Activated CD4-positive, alpha-beta T cell treated with anti-CD3 and anti-CD28 coated beads, Interleukin-2, amount 50 U/mL, for 4 hours (primary cell): ENCODE measurements around the gene MYH2.
"Not testable (repeated sequence)": the region's sequence is repeated elsewhere in the genome, so short reads cannot be mapped to it uniquely, and the experiment has no call there.

Source experiments
- DNase-seq, 2 experiments: peaks; one replicate each; pipeline ENCODE4 v3.0.0-alpha.2; 2020

MYH2 gene

GRCh38 chr17:10549096-10549842 is at the start of gene MYH2:
TSS of gene MYH2 (minus strand) at chr17:10549658. CDS start at chr17:10547920, 1,738 bp downstream.
- DNase-seq = no peak

GRCh38 chr17:10598621-10599020 is 49.2 kb upstream of the MYH2 start:
- DNase-seq = no peak

GRCh38 chr17:10589553-10590145 is 40.2 kb upstream of the MYH2 start:
- DNase-seq = no peak

GRCh38 chr17:10585529-10585928 is 36.1 kb upstream of the MYH2 start:
- DNase-seq = no peak

- DNase-seq = no peak
These were observed 34.4 kb upstream of the MYH2 start for GRCh38 chr17:10583834-10584233.

- DNase-seq = no peak
These were observed 29.8 kb upstream of the MYH2 start for GRCh38 chr17:10579270-10579669.

GRCh38 chr17:10574324-10574723 is 24.9 kb upstream of the MYH2 start:
- no peak for DNase-seq

- DNase-seq = no peak
These were observed 14.7 kb upstream of the MYH2 start for GRCh38 chr17:10563991-10564660.

- no peak for DNase-seq
These were observed 8.6 kb upstream of the MYH2 start for GRCh38 chr17:10558049-10558448.

- no peak for DNase-seq
These were observed 8.0 kb upstream of the MYH2 start for GRCh38 chr17:10557422-10557821.

GRCh38 chr17:10556301-10557005 is 7.0 kb upstream of the MYH2 start:
- no peak for DNase-seq

- DNase-seq = no peak
These were observed 556 bp upstream of the MYH2 start for GRCh38 chr17:10550014-10550413.

GRCh38 chr17:10547351-10547750 is 2.1 kb downstream of the MYH2 start:
- DNase-seq = no peak

GRCh38 chr17:10543486-10543885 is 6.0 kb downstream of the MYH2 start:
- not testable (repeated sequence) for DNase-seq

- DNase-seq = not testable (repeated sequence)
These were observed 8.3 kb downstream of the MYH2 start for GRCh38 chr17:10541179-10541578.

- DNase-seq = no peak
These were observed 17.4 kb downstream of the MYH2 start for GRCh38 chr17:10532026-10532425.

GRCh38 chr17:10527419-10527818 is 22.0 kb downstream of the MYH2 start:
- DNase-seq = no peak

- no peak for DNase-seq
These were observed 22.9 kb downstream of the MYH2 start for GRCh38 chr17:10526517-10526916.

GRCh38 chr17:10523064-10523463 is 26.4 kb downstream of the MYH2 start:
- no peak for DNase-seq

- DNase-seq = no peak
These were observed 27.5 kb downstream of the MYH2 start for GRCh38 chr17:10521949-10522348.

GRCh38 chr17:10518271-10519037 is 31.0 kb downstream of the MYH2 start, which contains the start of gene MYH1:
TSS of gene MYH1 (minus strand) at chr17:10518542. CDS start at chr17:10516642, 1,900 bp downstream.
- DNase-seq = no peak

- no peak for DNase-seq
These were observed 32.8 kb downstream of the MYH2 start for GRCh38 chr17:10516638-10517037.

GRCh38 chr17:10516065-10516464 is 33.4 kb downstream of the MYH2 start:
- DNase-seq = no peak
